GM19025 (cell line): ENCODE measurements around the gene AK4.
"Not testable (repeated sequence)": the region's sequence is repeated elsewhere in the genome, so short reads cannot be mapped to it uniquely, and the experiment has no call there.

Experiments
- ATAC-seq: cut with Tn5 transposase; IDR thresholded peaks from one replicate; pipeline ENCODE4 v1.9.1; 2021; ENCODE audit warnings: mild to moderate bottlenecking, low read depth, moderate library complexity; ENCODE audit not compliant: unreplicated experiment

Gene AK4

DNA sequence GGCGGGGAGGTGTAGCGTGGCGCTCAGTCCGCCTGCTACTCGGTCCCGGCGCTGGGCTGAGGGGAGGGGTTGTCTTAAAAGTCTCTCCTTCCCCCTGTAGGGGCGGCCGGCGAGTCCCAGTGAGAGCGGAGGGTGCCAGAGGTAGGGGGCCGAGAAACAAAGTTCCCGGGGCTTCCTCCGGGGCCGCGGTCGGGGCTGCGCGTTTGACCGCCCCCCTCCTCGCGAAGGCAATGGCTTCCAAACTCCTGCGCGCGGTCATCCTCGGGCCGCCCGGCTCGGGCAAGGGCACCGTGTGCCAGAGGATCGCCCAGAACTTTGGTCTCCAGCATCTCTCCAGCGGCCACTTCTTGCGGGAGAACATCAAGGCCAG, at the start of gene AK4:
Gene AK4, plus strand, starts transcription at position 26 of the 370 bp plus-strand sequence. Its CDS starts 205 bp downstream, at position 231.
- ATAC-seq, result peak; percentile 2

DNA sequence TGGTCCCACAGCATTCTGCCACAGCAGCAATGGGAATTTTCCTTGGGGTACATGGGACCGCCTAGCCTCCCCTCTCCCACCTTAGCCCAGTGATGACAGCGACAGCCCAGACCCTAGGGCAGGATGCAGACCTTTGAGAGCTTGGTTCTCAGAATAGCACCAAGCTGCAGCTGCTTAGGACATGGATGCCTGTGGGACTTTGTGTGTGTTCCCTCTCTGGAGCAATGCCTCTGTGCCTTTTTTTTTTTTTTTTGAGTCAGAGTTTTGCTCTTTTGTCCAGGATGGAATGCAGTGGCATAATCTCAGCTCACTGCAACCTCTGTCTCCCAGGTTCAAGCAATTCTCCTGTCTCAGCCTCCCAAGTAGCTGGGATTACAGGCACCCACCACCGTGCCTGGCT, 44.2 kb upstream of the AK4 start:
- ATAC-seq, result no peak

DNA sequence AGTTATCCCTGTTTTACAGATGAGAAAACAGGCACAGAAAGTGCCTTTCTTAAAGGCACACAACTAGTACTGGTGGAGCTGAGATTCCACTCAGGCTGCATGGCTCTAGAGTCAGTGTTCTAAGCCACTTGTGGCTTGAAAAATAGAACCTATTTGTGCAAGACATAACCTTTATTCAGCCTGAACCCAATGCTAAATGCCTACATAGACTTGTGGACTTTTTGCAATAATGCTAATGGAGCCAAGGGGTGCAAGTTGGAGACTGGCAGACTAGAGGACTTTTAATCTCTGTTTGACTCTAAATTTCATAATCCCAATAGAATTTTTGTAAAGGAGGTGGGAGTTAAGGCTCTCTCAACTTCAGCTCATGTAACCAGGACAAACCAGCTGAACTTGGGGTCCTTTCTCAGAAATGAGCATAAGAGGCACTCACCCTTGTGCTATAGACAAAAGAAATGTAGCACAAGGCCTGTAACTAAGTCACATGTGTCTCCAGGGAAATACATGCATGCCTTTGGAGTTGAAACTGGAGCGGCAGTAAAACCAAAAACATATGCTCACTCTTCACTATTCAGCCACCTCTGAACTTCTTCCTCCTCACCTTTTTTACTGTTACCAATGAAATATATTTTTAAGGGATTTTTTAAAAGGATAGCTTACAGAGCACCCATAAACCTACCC, 43.0 kb upstream of the AK4 start:
- ATAC-seq, result no peak

DNA sequence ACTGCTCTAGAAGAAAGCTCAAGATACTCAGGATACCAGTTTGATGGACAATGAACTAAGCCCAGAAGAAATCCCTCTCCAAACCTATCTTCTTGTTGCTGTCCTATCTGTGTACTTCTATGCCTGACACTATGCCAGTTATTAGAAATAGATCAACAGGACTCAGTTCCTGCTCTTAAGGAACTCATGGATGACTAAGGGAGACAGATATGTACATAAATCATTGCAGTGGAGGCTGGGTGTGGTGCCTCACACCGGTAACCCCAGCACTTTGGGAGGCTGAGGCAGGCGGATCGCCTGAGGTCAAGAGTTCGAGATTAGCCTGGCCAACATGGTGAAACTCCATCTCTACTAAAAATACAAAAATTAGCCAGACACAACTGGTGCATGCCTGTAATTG, 42.4 kb upstream of the AK4 start:
- no peak for ATAC-seq

DNA sequence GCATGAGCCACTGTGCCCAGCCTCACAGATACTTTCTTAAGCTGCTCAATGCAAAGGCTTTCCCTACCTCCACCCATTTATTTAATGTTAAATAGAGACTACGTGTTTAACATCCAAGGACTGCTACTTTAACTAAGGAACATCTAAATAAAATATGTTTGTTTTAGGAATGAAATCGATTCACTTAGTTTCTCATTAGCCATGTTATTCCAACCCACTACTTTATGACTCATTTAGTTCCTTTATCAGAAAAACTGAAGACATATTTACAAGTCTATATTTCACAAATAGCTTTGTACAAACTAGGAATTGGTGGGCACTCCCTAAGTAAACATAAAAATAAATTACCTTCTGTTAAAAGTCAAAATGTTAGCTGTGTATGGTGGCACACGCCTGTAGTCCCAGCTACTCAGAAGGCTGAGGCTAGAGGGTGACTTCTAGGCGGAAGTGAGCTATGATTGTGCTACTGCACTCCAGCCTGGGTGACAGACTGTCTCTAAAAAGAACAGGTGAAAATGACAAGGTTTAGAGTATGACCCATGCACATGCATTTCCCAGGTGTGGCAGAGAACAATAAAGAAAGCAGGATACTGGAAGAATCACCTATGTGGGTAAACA, 39.9 kb upstream of the AK4 start:
- ATAC-seq, result no peak

DNA sequence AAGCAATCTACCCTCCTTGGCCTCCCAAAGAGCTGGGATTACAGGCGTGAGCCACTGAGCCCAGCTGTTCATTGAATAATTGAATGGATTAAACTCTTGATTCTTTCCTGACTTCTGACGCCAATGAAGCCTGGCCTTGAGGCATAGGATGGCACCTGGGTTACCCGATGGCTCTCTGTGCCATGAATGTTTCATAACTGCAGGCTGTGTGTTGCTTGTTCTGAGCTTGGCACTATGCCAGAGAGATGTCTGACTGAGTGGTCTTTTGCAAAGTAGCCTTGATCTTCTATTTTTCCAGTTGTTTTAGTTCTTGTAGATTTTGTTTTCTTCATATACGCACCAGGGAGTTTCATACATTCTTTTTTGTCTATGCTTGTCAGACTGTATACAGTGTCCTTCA, 38.5 kb upstream of the AK4 start:
- no peak for ATAC-seq

DNA sequence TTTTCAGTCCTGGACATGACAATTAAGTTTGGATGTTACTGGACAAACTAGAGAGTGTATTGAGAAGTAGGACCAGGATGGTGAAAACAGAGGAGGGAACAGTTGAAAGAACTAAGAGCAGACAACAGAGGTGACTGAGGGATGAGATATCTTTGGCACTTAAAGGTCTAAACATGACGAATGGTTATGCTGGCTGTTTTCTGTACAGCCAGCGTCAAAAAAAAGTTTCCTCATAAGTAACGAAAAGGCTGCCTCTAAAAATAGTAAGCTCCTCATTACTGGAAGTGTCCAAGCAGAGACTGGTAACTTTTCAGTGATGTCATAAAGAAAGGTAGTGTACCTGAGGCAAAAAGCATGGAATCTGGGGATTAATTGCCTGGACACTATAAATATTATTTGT, 35.2 kb upstream of the AK4 start:
- ATAC-seq, result no peak

DNA sequence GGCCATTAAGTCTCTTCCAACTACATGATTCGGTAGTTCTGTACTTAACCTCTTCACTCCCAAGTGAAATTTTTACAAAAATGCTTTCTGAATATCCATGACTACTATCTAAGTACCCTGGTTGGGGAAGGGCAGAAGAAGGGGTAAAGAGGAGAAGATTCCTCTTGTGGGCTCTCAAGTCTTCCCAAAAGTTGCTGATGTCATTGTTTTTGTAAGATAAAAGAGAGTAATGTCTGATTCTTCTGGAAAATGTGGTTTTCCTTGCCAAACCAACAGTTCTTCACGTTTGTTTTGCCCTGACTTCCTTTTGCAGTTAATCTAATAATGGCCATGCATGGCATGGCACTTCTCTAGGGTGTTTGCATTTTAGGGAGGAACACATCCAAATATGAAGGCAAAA, 34.7 kb upstream of the AK4 start:
- ATAC-seq, result no peak

DNA sequence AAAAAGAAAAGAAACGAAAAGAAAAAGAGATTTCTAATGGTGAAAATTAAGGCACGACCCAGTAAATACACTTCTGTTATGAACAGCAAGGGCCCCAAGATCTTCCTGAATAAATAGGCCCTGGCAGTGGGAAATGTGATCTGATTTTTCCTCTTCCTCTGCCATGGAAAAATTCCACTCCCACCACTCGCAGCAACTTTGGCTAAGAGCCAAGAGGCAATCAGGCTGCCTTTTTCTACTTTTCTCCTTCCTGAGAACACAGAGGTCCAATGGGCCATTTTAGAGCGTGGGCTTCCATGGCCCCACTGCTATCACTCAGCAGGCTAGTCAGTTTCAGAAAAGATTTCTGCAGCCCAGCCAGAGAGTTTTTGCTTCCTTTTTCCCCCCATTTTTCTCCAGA, 33.7 kb upstream of the AK4 start:
- ATAC-seq, result no peak

DNA sequence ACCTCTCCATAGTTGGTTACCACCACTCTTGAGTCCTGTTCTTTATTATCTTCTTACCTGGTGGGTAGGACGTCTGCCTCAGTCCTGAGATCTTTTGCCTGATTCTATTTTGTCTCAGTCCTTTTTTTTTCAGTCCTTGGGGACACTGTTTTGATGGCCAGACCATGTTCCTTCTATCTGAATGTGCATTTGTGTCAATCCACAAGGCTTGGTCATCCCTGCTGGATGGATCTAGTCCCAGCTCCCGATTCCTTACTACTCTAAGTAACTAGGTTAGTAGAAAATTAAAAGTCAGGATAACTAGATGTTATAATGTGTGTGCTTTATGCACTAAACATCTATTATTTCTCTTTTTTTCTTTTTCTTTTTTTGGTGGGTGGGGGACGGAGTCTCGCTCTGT, 28.1 kb upstream of the AK4 start:
- no peak for ATAC-seq

DNA sequence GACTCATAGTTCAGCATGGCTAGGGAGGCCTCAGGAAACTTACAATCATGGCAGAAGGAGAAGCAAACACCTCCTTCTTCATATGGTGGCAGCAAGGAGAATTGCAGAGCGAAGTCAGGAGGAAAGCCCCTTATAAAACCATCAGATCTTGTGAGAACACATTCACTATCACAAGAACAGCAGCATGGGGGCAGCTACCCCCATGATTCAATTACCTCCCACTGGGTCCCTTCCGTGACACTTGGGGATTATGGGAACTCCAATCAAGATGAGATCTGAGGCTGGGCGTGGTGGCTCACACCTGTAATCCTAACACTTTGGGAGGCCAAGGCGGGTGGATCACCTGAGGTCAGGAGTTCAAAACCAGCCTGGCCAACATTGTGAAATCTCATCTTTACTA, 18.9 kb upstream of the AK4 start:
- ATAC-seq, result not testable (repeated sequence)

DNA sequence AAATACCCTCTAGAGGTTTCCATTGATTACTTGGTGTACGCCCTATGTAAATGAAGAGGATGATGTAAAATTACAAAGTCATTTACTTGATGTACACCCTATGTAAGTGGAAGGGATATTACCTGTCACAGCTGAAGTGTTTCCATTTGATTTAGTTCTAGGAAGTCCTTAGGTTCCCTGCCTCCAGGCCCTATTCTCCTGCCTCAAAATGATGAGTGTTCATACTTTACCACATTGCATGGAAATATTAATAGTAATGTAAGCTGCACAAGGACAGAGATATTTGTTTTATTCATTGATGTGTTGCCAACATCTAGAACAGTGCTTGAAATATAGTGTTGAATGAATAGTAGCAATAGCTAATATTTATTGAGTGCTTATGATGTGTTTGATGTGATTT, 9.5 kb upstream of the AK4 start:
- no peak for ATAC-seq

DNA sequence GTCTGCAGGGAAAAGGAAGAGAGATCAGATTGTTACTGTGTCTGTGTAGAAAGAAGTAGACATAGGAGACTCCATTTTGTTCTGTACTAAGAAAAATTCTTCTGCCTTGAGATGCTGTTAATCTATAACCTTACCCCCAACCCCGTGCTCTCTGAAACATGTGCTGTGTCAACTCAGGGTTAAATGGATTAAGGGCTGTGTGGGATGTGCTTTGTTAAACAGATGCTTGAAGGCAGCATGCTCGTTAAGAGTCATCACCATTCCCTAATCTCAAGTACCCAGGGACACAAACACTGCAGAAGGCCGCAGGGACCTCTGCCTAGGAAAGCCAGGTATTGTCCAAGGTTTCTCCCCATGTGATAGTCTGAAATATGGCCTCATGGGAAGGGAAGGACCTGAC, 8.2 kb upstream of the AK4 start:
- ATAC-seq, result not testable (repeated sequence)

DNA sequence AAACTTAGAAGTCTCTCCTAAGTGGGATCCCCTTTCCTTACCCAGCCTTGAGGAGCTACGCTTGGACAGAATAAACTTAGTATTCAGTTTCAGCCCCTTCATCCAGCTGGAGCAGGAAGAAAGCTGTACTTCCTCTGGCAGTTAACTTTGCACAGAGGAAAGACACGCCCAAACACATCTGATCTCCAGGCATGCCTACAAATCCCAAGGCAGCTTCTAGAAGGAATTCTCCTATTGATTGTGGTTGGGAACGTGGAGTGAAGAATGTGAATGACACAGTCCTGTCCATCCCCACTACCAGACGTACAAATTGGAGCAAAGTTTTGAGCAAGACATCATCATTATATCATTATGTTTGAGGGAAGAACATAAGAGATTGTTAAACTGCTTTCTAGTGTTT, 6.6 kb upstream of the AK4 start:
- no peak for ATAC-seq

DNA sequence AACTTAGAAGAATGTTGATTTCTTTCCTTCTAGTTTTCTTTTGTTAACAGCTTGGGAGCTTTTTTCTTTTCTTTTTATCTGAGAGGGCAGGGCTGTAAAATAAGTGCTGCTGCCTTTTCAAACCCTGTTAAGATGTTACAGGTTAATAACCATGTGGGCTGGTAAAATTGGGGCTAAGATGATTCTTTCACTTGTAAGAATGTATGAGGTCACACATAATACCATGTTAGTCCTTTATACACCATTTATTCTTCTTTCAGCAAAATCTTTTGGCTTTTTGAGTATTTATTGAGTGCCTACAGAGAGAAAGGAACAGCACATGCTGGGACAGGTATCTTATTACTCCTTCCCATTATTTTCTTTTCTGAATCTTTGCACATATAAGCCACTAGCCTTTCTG, 6.1 kb upstream of the AK4 start:
- no peak for ATAC-seq

DNA sequence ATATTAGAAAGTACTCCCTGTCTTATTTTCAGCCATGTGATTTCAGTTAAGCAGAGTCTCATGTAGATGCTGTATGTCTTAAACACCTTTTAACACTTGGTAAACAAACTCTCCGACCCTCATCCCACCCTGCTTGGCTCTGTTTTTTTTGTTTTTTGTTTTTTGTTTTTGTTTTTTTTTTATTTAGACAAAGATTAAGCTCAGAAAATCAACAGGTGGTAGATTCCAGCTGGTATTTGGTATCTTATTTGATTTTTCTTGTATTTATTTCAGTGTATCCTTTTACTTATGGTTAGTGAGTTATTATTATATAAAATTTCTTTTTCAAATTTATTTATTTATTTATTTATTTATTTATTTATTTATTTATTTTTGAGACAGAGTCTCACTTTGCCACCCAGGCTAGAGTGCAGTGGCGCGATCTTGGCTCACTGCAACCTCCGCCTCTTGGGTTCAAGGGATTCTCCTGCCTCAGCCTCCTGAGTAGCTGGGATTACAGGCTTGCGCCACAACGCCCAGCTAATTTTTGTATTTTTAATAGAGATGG, 4.8 kb upstream of the AK4 start:
- ATAC-seq, result not testable (repeated sequence)

DNA sequence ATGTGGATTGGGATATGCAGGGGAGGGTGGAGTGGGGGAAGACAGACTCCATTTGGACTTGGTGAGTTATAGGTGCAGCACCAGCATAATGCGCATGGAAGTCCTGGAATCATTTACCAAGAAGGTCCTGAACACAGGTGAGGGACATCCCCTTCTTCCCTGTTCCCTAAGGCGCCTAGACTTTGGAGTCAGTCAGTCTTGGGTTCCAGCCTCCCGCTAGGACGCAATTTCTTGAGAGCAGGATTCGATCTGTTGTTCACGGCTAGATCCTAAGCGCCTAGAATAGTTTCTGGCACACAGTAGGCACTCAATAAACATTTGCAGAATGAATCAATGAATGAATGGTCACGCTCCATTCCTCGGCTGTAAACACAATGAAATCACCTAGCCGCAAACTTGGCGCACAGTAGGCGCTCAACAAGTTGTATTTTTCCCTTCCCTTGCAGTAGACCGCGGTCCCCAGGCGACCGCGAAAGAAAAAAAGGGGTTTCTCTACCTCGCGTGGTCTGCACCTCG, 1.0 kb upstream of the AK4 start:
- no peak for ATAC-seq

DNA sequence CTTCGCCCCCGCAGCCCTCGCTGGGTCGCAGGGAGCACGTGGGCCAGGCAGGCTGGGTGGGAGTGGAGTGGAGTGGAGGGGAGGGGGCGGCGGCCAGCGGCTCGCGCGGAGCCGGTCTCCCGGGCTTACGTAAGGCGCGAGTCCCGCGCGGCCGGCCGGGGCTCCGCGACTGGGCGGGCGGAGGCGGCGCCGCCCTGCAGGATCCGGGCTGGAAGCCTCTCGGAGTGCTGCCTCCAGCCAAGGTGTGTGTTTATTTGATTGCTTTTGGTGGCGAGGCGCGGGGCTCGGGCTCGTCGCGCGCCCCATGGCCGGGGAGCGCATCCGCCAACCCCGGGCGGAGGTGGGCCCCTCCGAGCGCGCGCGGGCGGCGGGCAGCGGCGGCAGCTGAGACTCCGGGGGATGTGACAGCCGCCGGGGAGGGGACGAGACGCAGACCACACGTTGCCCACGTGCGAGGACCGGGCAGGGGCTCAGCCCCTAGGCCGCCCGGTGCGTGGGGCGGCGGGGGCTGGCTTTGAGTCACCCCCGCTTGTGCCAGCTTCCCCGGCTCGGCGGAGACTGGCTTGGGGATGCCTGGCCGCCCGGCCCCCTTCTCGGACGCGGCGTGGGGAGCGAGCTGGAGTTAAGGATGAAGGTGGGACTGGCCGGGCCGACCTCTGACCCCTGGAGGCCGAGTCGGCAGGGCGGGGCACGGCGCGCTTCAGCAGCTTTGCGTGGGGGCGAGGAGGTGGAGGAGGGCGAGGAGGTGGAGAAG, 402 bp upstream of the AK4 start:
- peak; percentile 40 for ATAC-seq

DNA sequence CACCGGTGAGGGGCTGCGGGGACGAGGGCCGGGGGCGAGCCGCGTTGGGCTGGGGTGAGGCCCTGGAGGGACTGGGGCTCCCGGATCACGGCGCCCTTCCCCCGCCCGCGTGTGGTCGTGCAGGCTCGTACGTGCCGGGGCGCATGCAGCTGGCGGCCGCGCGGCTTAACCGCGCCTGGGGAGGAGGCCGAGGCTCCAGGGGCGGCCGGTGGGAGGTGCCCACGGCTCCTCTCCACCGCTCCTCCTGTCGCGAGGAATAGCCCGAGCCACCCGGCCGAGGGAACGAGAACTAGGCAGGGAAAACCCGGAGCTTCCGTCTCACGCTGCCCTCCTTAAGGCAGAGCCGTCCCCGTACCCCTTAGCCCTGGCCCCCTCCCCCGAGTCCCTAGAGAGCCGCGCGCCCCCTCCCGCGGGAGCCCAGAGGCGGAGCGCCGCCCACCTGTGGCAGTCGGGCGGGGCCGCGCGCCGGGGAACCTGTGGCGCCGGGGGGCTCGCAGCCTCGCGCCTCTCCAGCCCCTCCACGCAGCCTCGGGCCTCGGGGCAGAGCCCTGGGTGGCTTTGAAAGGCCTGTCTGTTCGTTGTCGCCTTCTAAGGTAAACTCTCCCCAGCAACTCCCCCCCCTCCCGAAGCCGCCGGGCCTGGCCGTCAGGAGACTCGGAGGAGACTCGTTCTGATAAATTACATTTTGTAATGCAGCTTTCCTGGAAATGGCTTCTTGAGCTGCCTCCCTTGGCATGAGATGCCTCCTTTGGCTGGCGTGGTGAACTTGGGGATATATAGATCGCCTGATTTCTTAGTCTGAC, 746 bp downstream of the AK4 start:
- peak; percentile 32 for ATAC-seq

DNA sequence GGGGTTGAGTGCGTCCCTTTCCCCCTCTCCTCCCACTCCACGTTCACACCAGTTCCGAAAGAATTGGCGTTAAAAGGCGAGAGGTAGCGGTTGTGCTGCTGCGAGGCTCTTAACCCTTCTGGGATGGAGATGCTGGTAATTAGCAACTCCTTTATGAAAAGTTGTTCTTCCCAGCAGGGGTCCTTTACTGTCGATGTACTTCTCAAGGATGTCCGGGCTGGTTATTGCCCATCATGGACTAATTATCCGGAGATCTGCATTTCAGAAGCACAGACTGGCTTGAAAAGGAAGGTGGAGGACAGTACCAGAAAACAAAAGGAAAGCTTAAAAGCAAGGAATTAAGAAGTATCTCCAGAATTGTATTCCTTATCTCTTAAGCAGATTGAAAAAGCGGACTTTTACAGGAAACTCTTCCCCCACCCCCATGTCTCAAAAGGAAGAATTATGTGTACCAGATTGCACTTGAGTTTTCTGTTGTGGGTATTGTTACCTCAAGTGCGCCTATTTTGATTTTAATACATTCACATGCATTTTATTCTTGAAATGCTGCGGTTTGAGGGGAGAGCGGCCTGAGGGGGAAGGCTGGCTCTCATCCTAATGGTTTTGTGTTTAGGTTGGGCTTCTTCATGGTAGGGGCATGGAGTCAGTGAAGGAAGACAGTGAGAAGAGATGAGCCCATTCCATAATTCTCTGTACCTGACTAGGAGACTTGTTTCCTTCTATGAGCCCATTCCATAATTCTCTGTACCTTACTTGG, 1.5 kb downstream of the AK4 start:
- no peak for ATAC-seq
